Endothelial cell of umbilical vein (primary cell): ENCODE data around the gene MYEOV.

Experiments used
- EZH2 ChIP-seq: IDR thresholded peaks from 2 replicates; pipeline ENCODE4 v1.6.1; 2012; ENCODE audit warnings: borderline replicate concordance, low read depth, mild to moderate bottlenecking, moderate library complexity, low read length, inconsistent platforms; ENCODE audit not compliant: severe bottlenecking
- JUN ChIP-seq: IDR thresholded peaks from 2 replicates; pipeline ENCODE4 v1.6.1; 2011; ENCODE audit warnings: borderline replicate concordance, low read depth; ENCODE audit not compliant: insufficient read length, insufficient read depth
- MAX ChIP-seq: IDR thresholded peaks from 2 replicates; pipeline ENCODE4 v1.6.1; 2011; ENCODE audit not compliant: insufficient read depth, insufficient read length
- POLR2A ChIP-seq: IDR thresholded peaks from 2 replicates; pipeline ENCODE4 v1.6.1; 2012; ENCODE audit warnings: low read depth, mild to moderate bottlenecking, control low read depth, low read length
- POLR2AphosphoS5 ChIP-seq: IDR thresholded peaks from 2 replicates; pipeline ENCODE4 v1.6.1; 2012; ENCODE audit warnings: low read depth, mild to moderate bottlenecking, control low read depth, low read length, moderate library complexity; ENCODE audit not compliant: insufficient read depth
- TF ChIP-seq, protein P1 (sequence below), 2 donors: IDR thresholded peaks; 1 replicate in 1 of 2; 2 replicates in 1 of 2; pipeline ENCODE4 v1.5.1; 2011; ENCODE audit warnings: low read length in 2 of 2, mild to moderate bottlenecking in 2 of 2, moderate library complexity in 2 of 2, control low read depth in 1 of 2, inconsistent platforms in 1 of 2, low read depth in 1 of 2; ENCODE audit not compliant: insufficient read depth in 1 of 2; ENCODE audit errors: extremely low read depth in 1 of 2

GRCh38 chr11:69292221-69292648, 1.7 kb upstream of the MYEOV start:
- TF ChIP-seq, protein P1, sequence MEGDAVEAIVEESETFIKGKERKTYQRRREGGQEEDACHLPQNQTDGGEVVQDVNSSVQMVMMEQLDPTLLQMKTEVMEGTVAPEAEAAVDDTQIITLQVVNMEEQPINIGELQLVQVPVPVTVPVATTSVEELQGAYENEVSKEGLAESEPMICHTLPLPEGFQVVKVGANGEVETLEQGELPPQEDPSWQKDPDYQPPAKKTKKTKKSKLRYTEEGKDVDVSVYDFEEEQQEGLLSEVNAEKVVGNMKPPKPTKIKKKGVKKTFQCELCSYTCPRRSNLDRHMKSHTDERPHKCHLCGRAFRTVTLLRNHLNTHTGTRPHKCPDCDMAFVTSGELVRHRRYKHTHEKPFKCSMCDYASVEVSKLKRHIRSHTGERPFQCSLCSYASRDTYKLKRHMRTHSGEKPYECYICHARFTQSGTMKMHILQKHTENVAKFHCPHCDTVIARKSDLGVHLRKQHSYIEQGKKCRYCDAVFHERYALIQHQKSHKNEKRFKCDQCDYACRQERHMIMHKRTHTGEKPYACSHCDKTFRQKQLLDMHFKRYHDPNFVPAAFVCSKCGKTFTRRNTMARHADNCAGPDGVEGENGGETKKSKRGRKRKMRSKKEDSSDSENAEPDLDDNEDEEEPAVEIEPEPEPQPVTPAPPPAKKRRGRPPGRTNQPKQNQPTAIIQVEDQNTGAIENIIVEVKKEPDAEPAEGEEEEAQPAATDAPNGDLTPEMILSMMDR (IDR thresholded peaks at IDR 0.05; ENCODE audit: extremely low read depth in 1 of 2, insufficient read depth in 1 of 2, low read depth in 1 of 2, low read length in 2 of 2): peak; percentile 85 to 89
- no peak for TF ChIP-seq EZH2
- TF ChIP-seq POLR2A: no peak
- TF ChIP-seq JUN: no peak
- no peak for TF ChIP-seq MAX
- TF ChIP-seq POLR2AphosphoS5: no peak
